K562 (cell line): ENCODE data around the gene PGP. TPM values are rescaled to one million over a fixed set of nuclear protein-coding genes. Genes with fewer than 3 reads are reported as not detected.

Experiments used
- ATAC-seq: fragments of 200-7000 bp; cut with Tn5 transposase; 3 replicates; pipeline ENCODE4 v1.9.1; 2020; ENCODE audit warnings: moderate library complexity
- BruUV-seq: library from RNA; stranded (reverse); fragments of 400-500 nt; replicated peaks from 2 replicates; lab custom pipeline; 2021; lab: Mats Ljungman, UMichigan
- CTCF ChIA-PET: fragments of 300-600 bp; formaldehyde crosslinking; extraction: SDS; loops from one replicate; lab custom pipeline; 2021; ENCODE audit warnings: low intra/inter-chr PET ratio; lab: Yijun Ruan, JAX
- POLR2A ChIA-PET: fragments of 300-600, 350-650 bp; sonication (Branson Sonifier 250); formaldehyde crosslinking; extraction: SDS; loops from one replicate; lab custom pipeline; 2021; ENCODE audit warnings: antibody characterized with exemption, inconsistent platforms; lab: Yijun Ruan, JAX
- DNase-seq, 4 experiments: peaks; one replicate each; pipeline versions ENCODE4 v3.0.0 to v3.0.0-alpha.2; 2011 to 2018; ENCODE audit warnings: low spot score in 3 of 4, mixed read lengths in 3 of 4; ENCODE audit errors: extremely low read depth in 1 of 4
- FAIRE-seq: peaks from 2 replicates; lab custom pipeline; 2011; peaks lifted over from hg19 to GRCh38; lab: Jason Lieb, UNC
- H2AFZ ChIP-seq: 2 replicates; pipeline ENCODE4 v1.6.0; 2011; ENCODE audit warnings: low read depth, low read length, control low read depth, inconsistent platforms
- H3K27ac ChIP-seq: fragments of 200-600 bp; 3 replicates; pipeline ENCODE4 v1.8.0; 2011; ENCODE audit warnings: low read depth, mild to moderate bottlenecking, control low read depth, inconsistent platforms, low read length, moderate library complexity, mixed read lengths; ENCODE audit errors: extremely low read depth
- H3K27me3 ChIP-seq, 2 experiments: fragments of 300-600 bp in 1 of 2; 2 replicates in 1 of 2; 3 replicates in 1 of 2; pipeline versions ENCODE4 v1.6.0 to v1.8.0; 2011; ENCODE audit warnings: inconsistent platforms in 2 of 2, low read length in 2 of 2, mild to moderate bottlenecking in 1 of 2, mixed read lengths in 1 of 2, moderate library complexity in 1 of 2; ENCODE audit not compliant: control insufficient read depth in 2 of 2, insufficient read depth in 2 of 2
- H3K36me3 ChIP-seq: fragments of 300-600 bp; 3 replicates; pipeline ENCODE4 v1.8.0; 2011; ENCODE audit warnings: mild to moderate bottlenecking, low read length, inconsistent platforms; ENCODE audit not compliant: control insufficient read depth, insufficient read depth
- H3K4me1 ChIP-seq, 2 experiments: fragments of 200-600 bp in 1 of 2; replicated peaks in 1 of 2; 2 replicates in 1 of 2; 3 replicates in 1 of 2; pipeline versions ENCODE4 v1.5.1 to v1.8.0; 2011; ENCODE audit warnings: inconsistent platforms in 2 of 2, low read length in 2 of 2, mild to moderate bottlenecking in 1 of 2, mixed read lengths in 1 of 2, moderate library complexity in 1 of 2; ENCODE audit not compliant: control insufficient read depth in 2 of 2, insufficient read depth in 2 of 2
- H3K4me2 ChIP-seq: 2 replicates; pipeline ENCODE4 v1.6.1; 2011; ENCODE audit warnings: low read length, control low read depth, inconsistent platforms, mixed read lengths; ENCODE audit not compliant: insufficient read depth
- H3K4me3 ChIP-seq: fragments of 200-600 bp; sonication (generic), shearing (Covaris generic); 2 replicates; pipeline ENCODE4 v1.5.1; 2016; ENCODE audit warnings: control low read depth, inconsistent platforms
- H3K79me2 ChIP-seq: fragments of 200-600 bp; 3 replicates; pipeline ENCODE4 v1.8.0; 2011; ENCODE audit warnings: low read length, inconsistent platforms; ENCODE audit not compliant: control insufficient read depth, insufficient read depth
- H3K9ac ChIP-seq, 2 experiments: 2 replicates each; pipeline versions ENCODE4 v1.6.0 to v1.6.1; 2011; ENCODE audit warnings: low read depth in 2 of 2, low read length in 2 of 2, control low read depth in 1 of 2, inconsistent platforms in 1 of 2, mild to moderate bottlenecking in 1 of 2, mixed read lengths in 1 of 2; ENCODE audit not compliant: insufficient read depth in 1 of 2
- H3K9me1 ChIP-seq: one replicate; pipeline ENCODE4 v1.6.0; 2011; ENCODE audit warnings: inconsistent platforms, mild to moderate bottlenecking, low read length, moderate library complexity; ENCODE audit not compliant: control insufficient read depth, insufficient read depth
- H3K9me3 ChIP-seq: replicated peaks from 2 replicates; pipeline ENCODE4 v1.5.1; 2011; ENCODE audit warnings: low read depth, low read length, inconsistent platforms; ENCODE audit not compliant: control insufficient read depth, insufficient read depth
- H4K20me1 ChIP-seq: replicated peaks from 2 replicates; pipeline ENCODE4 v1.6.1; 2011; ENCODE audit warnings: low read length, inconsistent platforms, mixed read lengths; ENCODE audit not compliant: control insufficient read depth, insufficient read depth
- ARID4B ChIP-seq: sonication (generic); formaldehyde crosslinking; IDR thresholded peaks from 2 replicates; pipeline ENCODE4 v1.8.0; 2022; ENCODE audit warnings: mild to moderate bottlenecking, missing genetic modification reagents
- ATF7 ChIP-seq: fragments of 450-650 bp; IDR thresholded peaks from 2 replicates; pipeline ENCODE4 v1.7.1; 2014; ENCODE audit warnings: mild to moderate bottlenecking, moderate library complexity
- BCOR ChIP-seq: fragments of 450-650 bp; IDR thresholded peaks from 2 replicates; pipeline ENCODE4 v1.6.1; 2016
- CTCF ChIP-seq, 3 experiments: IDR thresholded peaks in 2 of 3; conservative IDR thresholded peaks in 1 of 3; 2 replicates each; pipeline ENCODE4 v1.5.1; 2011 to 2012; ENCODE audit warnings: low read length in 3 of 3, mild to moderate bottlenecking in 3 of 3, control low read depth in 2 of 3, improper control_type of control experiment in 1 of 3, inconsistent platforms in 1 of 3, low read depth in 1 of 3, mixed read lengths in 1 of 3, moderate library complexity in 1 of 3; ENCODE audit not compliant: insufficient read depth in 2 of 3
- HOXB6 ChIP-seq: fragments of 250-450 bp; sonication (Bioruptor Pico); IDR thresholded peaks from 2 replicates; pipeline ENCODE4 v1.5.1; 2022; ENCODE audit warnings: mild to moderate bottlenecking, borderline replicate concordance
- MBD2 ChIP-seq: sonication (generic); IDR thresholded peaks from 2 replicates; pipeline ENCODE4 v1.6.1; 2016; ENCODE audit warnings: low read depth, borderline replicate concordance
- MEF2A ChIP-seq: IDR thresholded peaks from 2 replicates; pipeline ENCODE4 v1.6.1; 2011; ENCODE audit warnings: low read depth, mild to moderate bottlenecking, low read length, moderate library complexity; ENCODE audit not compliant: control insufficient read depth
- MTA1 ChIP-seq: fragments of 450-650 bp; IDR thresholded peaks from 2 replicates; pipeline ENCODE4 v1.6.1; 2017; ENCODE audit warnings: borderline replicate concordance
- NFYB ChIP-seq: IDR thresholded peaks from 2 replicates; pipeline ENCODE4 v1.6.1; 2011; ENCODE audit warnings: mild to moderate bottlenecking, moderate library complexity; ENCODE audit not compliant: insufficient read length; ENCODE audit errors: extremely low read depth
- NR2F6 ChIP-seq: fragments of 450-650 bp; formaldehyde crosslinking; IDR thresholded peaks from 2 replicates; pipeline ENCODE4 v1.4.0; 2020; ENCODE audit warnings: mild to moderate bottlenecking
- RBM25 ChIP-seq: fragments of 200-400 bp; formaldehyde crosslinking; IDR thresholded peaks from 2 replicates; pipeline ENCODE4 v1.6.1; 2018; ENCODE audit warnings: low read length, low read depth, moderate library complexity; ENCODE audit not compliant: severe bottlenecking
- SRSF9 ChIP-seq: fragments of 200-400 bp; formaldehyde crosslinking; IDR thresholded peaks from 2 replicates; pipeline ENCODE4 v1.6.1; 2017; ENCODE audit warnings: low read depth, low read length, borderline replicate concordance
- TCFL5 ChIP-seq: fragments of 250-450 bp; sonication (Bioruptor Pico); conservative IDR thresholded peaks from 2 replicates; pipeline ENCODE4 v1.6.1; 2021; ENCODE audit warnings: mild to moderate bottlenecking, moderate library complexity, matching md5 sums
- WHSC1 ChIP-seq: IDR thresholded peaks from one replicate; pipeline ENCODE4 v1.6.1; 2012; ENCODE audit warnings: low read length, control low read depth, inconsistent platforms
- ZFP1 ChIP-seq: fragments of 450-650 bp; formaldehyde crosslinking; IDR thresholded peaks from 2 replicates; pipeline ENCODE4 v1.4.0; 2020; ENCODE audit warnings: mild to moderate bottlenecking, mixed read lengths
- ZNF316 ChIP-seq: fragments of 450-650 bp; IDR thresholded peaks from 2 replicates; pipeline ENCODE4 v1.6.1; 2016
- ZNF431 ChIP-seq: sonication (generic); formaldehyde crosslinking; IDR thresholded peaks from 2 replicates; pipeline ENCODE4 v1.8.0; 2022; ENCODE audit warnings: mild to moderate bottlenecking, missing genetic modification reagents
- ZNF436 ChIP-seq: fragments of 250-450, 450-650 bp; sonication (Bioruptor Pico); formaldehyde crosslinking; IDR thresholded peaks from 2 replicates; pipeline ENCODE4 v1.7.0; 2020; ENCODE audit warnings: mild to moderate bottlenecking
- WGBS: fragments of 100-300 bp; shearing (Covaris generic); methylation state at CpG from one replicate; pipeline ENCODE4 v1.1.6; 2016; ENCODE audit warnings: low coverage, mixed read lengths; ENCODE audit not compliant: insufficient coverage; ENCODE audit errors: missing lambda C conversion rate; 5-methylcytosine and 5-hydroxymethylcytosine counted together
- in situ Hi-C: fragments of 300-500 bp; cut with MboI; formaldehyde crosslinking; loops from 4 replicates; pipeline ENCODE4 v1.15.0; 2018; ENCODE audit warnings: inconsistent platforms, mixed read lengths
- intact Hi-C: fragments of 100-400 bp; cut with micrococcal nuclease; formaldehyde crosslinking; loops from 2 replicates; pipeline ENCODE4 v1.14.2; 2022
- polyA plus RNA-seq, 8 experiments: library from polyadenylated mRNA; depleted of rRNA in 4 of 8; stranded (reverse) in 5 of 8; unstranded in 3 of 8; fragments of >200 nt; fragmentation: Nextera tagmentation in 2 of 8; fragmentation: Illumina TruSeq in 1 of 8; extraction: Ambion mirVana in 2 of 8; extraction: Trizol in 1 of 8; gene quantifications; 2 replicates each; pipeline versions ENCODE4 v1.2.1 to v1.2.3, GENCODE V29; 2011 to 2014; ENCODE audit warnings: inconsistent platforms in 1 of 8, missing spikeins in 1 of 8
- total RNA-seq, 7 experiments: library from RNA; depleted of rRNA in 6 of 7; stranded (reverse); fragments of >200 nt in 6 of 7; fragmentation: Illumina TruSeq in 2 of 7; extraction: Trizol in 2 of 7; gene quantifications; 2 replicates each; pipeline versions ENCODE4 v1.2.1 to v1.2.3, GENCODE V29; 2011 to 2021; ENCODE audit warnings: low replicate concordance in 1 of 7

PGP gene
- total and polyA plus RNA-seq, 9 of the 15 experiments (the other 6 are each of a cell fraction or from before 2014, with no cell fraction given): 1.1 to 57.6 (median 19.6) TPM

GRCh38 chr16:2237493-2238149, 23.0 kb upstream of the PGP start:
- Histone ChIP-seq H3K9ac (no peak overlapping the region), H3K9me3 (no peaks in the 10 kb centered on the region), H3K27me3 (no peaks in the 10 kb centered on the region), H3K4me3 (no peak overlapping the region), H3K36me3 (peaks cover 57% of the 10 kb centered on the region; the same call in 2 of the 3 replicates), H3K27ac (no peak overlapping the region), H2AFZ (no peak overlapping the region), H3K9me1 (no peaks in the 10 kb centered on the region), H3K4me2 (no peak overlapping the region), H3K79me2 (no peaks in the 10 kb centered on the region), H3K4me1 (peaks cover 0 to 52% of the 10 kb centered on the region in 2 experiments; a peak in 2 of 5 replicates), H4K20me1 (no peaks in the 10 kb centered on the region)
- POLR2A ChIA-PET: interaction anchor here (0.7 to 6.6 kb wide), 3 partner anchors 10 to 22 kb away, joined by 3 to 39 read pairs (median 13); partner anchors contain the start of gene ECI1
- 95% methylated on average over 19 of the region's 65 CpGs for WGBS
- no peak for ATAC-seq
- in situ Hi-C loops (no loop called here), intact Hi-C loops (no loop called here)
- CTCF ChIA-PET: no interaction called here
- DNase-seq: no peak
- no TSS peak for BruUV-seq
- FAIRE-seq: no peak
- TF ChIP-seq CTCF (IDR thresholded peaks at IDR 0.05 in 2 of 3, conservative IDR thresholded peaks at IDR 0.05 in 1 of 3; ENCODE audit: insufficient read depth in 2 of 3, low read depth in 1 of 3, low read length in 3 of 3) (no peak), MTA1 (no peak), HOXB6 (CRISPR knock-in tag) (no peak), SRSF9 (no peak), WHSC1 (no peak), MBD2 (no peak), NFYB (no peak), ZFP1 (CRISPR knock-in tag) (no peak), RBM25 (no peak), ATF7 (no peak), MEF2A (no peak), ARID4B (CRISPR knock-in tag) (no peak), ZNF431 (CRISPR knock-in tag) (no peak), ZNF436 (CRISPR knock-in tag) (no peak), ZNF316 (no peak), NR2F6 (CRISPR knock-in tag) (no peak), BCOR (no peak), TCFL5 (CRISPR knock-in tag) (no peak)
